ENCODE measurements around the gene RBMY1J.
"Not testable (repeated sequence)": the region's sequence is repeated elsewhere in the genome, so short reads cannot be mapped to it uniquely, and the experiment has no call there.

- not testable (repeated sequence) for TF ChIP-seq CTCF, POLR2A, EP300, POLR2AphosphoS5 (IDR thresholded peaks at IDR 0.05)
Measured at GRCh38 chrY:22461962-22462361, 58.8 kb downstream of the RBMY1J start.

All from sigmoid colon (tissue), 4 donors.